Measurements from ENCODE around the gene FBXO33.

FBXO33 gene

GRCh38 chr14:39435241-39435640, 3.0 kb upstream of the FBXO33 start:
- Mint-ChIP-seq H3K27me3 (no peaks in the 10 kb centered on the region), H3K4me3 (no peak overlapping the region), H3K4me1 (peaks cover 16% of the 10 kb centered on the region), H3K27ac (no peak overlapping the region), H3K9me3 (no peaks in the 10 kb centered on the region)
- DNase-seq (no peak), ATAC-seq (no peak)

GRCh38 chr14:39434401-39434800, 2.2 kb upstream of the FBXO33 start:
- Mint-ChIP-seq H3K27me3 (no peaks in the 10 kb centered on the region), H3K4me1 (peaks cover 25% of the 10 kb centered on the region), H3K4me3 (no peak overlapping the region), H3K9me3 (no peaks in the 10 kb centered on the region), H3K27ac (no peak overlapping the region)
- ATAC-seq (no peak), DNase-seq (no peak)

- no peaks in the 10 kb centered on the region for H3K9me3 Mint-ChIP-seq
- DNase-seq, result no peak
- H3K27ac Mint-ChIP-seq, result peak overlapping the region; percentile 62 to 81
- peak overlapping the region; percentile 86 to 100 for H3K4me3 Mint-ChIP-seq
- no peaks in the 10 kb centered on the region for H3K27me3 Mint-ChIP-seq
- peaks cover 30% of the 10 kb centered on the region for H3K4me1 Mint-ChIP-seq
- no peak for ATAC-seq
Measured at GRCh38 chr14:39433452-39433813, 1.2 kb upstream of the FBXO33 start.

- peak overlapping the region; percentile 86 to 100 for H3K4me3 Mint-ChIP-seq
- no peaks in the 10 kb centered on the region for H3K27me3 Mint-ChIP-seq
- peaks cover 34% of the 10 kb centered on the region for H3K4me1 Mint-ChIP-seq
Measured at GRCh38 chr14:39432619-39433451, 602 bp upstream of the FBXO33 start.

GRCh38 chr14:39431416-39432178, 636 bp downstream of the FBXO33 start:
- Mint-ChIP-seq H3K4me1 (peaks cover 41% of the 10 kb centered on the region), H3K4me3 (peak overlapping the region; percentile 99 to 100), H3K27ac (peak overlapping the region; percentile 100), H3K9me3 (no peaks in the 10 kb centered on the region), H3K27me3 (no peaks in the 10 kb centered on the region)
- ATAC-seq, result peak; percentile 36
- DNase-seq, result peak in 1 of 2 donors; percentile 67

More at GRCh38 chr14:39432619-39433451, 602 bp upstream of the FBXO33 start:
- Mint-ChIP-seq H3K9me3 (no peaks in the 10 kb centered on the region), H3K27ac (peak overlapping the region; percentile 75 to 81)
- DNase-seq (no peak), ATAC-seq (peak; percentile 84)

- Mint-ChIP-seq H3K9me3 (no peaks in the 10 kb centered on the region), H3K4me3 (peak overlapping the region; percentile 99 to 100), H3K4me1 (peaks cover 47% of the 10 kb centered on the region), H3K27me3 (no peaks in the 10 kb centered on the region), H3K27ac (peak overlapping the region; percentile 95 to 98)
- ATAC-seq, result peak; percentile 26
- peak in 1 of 2 donors; percentile 18 for DNase-seq
Measured at GRCh38 chr14:39430762-39431415, 1.3 kb downstream of the FBXO33 start.

GRCh38 chr14:39428118-39428517, 4.1 kb downstream of the FBXO33 start:
- no peaks in the 10 kb centered on the region for H3K9me3 Mint-ChIP-seq
- H3K27me3 Mint-ChIP-seq, result no peaks in the 10 kb centered on the region
- DNase-seq (no peak), ATAC-seq (no peak)
- H3K27ac Mint-ChIP-seq, result no peak overlapping the region
- peak overlapping the region; percentile 7 to 50 for H3K4me3 Mint-ChIP-seq
- H3K4me1 Mint-ChIP-seq, result peaks cover 56% of the 10 kb centered on the region

- Mint-ChIP-seq H3K27me3 (no peaks in the 10 kb centered on the region), H3K4me3 (peak overlapping the region; percentile 27 to 71), H3K9me3 (no peaks in the 10 kb centered on the region), H3K27ac (no peak overlapping the region), H3K4me1 (peaks cover 65% of the 10 kb centered on the region)
- DNase-seq (no peak), ATAC-seq (no peak)
Measured at GRCh38 chr14:39426605-39427004, 5.6 kb downstream of the FBXO33 start.

- Mint-ChIP-seq H3K27ac (no peak overlapping the region), H3K9me3 (no peaks in the 10 kb centered on the region), H3K4me3 (no peak overlapping the region), H3K27me3 (no peaks in the 10 kb centered on the region), H3K4me1 (peaks cover 71% of the 10 kb centered on the region)
- ATAC-seq (no peak), DNase-seq (no peak)
Measured at GRCh38 chr14:39425947-39426346, 6.3 kb downstream of the FBXO33 start.

- H3K9me3 Mint-ChIP-seq, result no peaks in the 10 kb centered on the region
- no peaks in the 10 kb centered on the region for H3K27me3 Mint-ChIP-seq
- ATAC-seq, result no peak
- H3K27ac Mint-ChIP-seq, result no peak overlapping the region
- peaks cover 56% of the 10 kb centered on the region for H3K4me1 Mint-ChIP-seq
- H3K4me3 Mint-ChIP-seq, result no peak overlapping the region
- no peak for DNase-seq
Measured at GRCh38 chr14:39423793-39424192, 8.4 kb downstream of the FBXO33 start.

GRCh38 chr14:39422243-39422642, 10.0 kb downstream of the FBXO33 start:
- ATAC-seq (no peak), DNase-seq (no peak)
- Mint-ChIP-seq H3K9me3 (peaks cover under 1 to 2% of the 10 kb centered on the region in 2 donors), H3K4me3 (no peak overlapping the region), H3K4me1 (peaks cover 48% of the 10 kb centered on the region), H3K27me3 (no peaks in the 10 kb centered on the region), H3K27ac (no peak overlapping the region)

- Mint-ChIP-seq H3K9me3 (peaks cover 19 to 24% of the 10 kb centered on the region in 2 donors), H3K27me3 (no peaks in the 10 kb centered on the region), H3K27ac (no peak overlapping the region), H3K4me1 (peaks cover 31% of the 10 kb centered on the region), H3K4me3 (no peak overlapping the region)
- DNase-seq, result no peak
- ATAC-seq, result no peak
Measured at GRCh38 chr14:39419272-39419671, 13.0 kb downstream of the FBXO33 start.

GRCh38 chr14:39417014-39417413, 15.2 kb downstream of the FBXO33 start:
- ATAC-seq, result no peak
- H3K27me3 Mint-ChIP-seq, result no peaks in the 10 kb centered on the region
- H3K27ac Mint-ChIP-seq, result no peak overlapping the region
- H3K4me3 Mint-ChIP-seq, result no peak overlapping the region
- DNase-seq, result no peak
- H3K9me3 Mint-ChIP-seq, result peaks cover 37 to 41% of the 10 kb centered on the region in 2 donors
- H3K4me1 Mint-ChIP-seq, result peaks cover 13% of the 10 kb centered on the region

GRCh38 chr14:39416072-39416471, 16.2 kb downstream of the FBXO33 start:
- H3K9me3 Mint-ChIP-seq, result peaks cover 37 to 50% of the 10 kb centered on the region in 2 donors
- no peak overlapping the region for H3K27ac Mint-ChIP-seq

GRCh38 chr14:39406560-39406959, 25.7 kb downstream of the FBXO33 start:
- no peak overlapping the region for H3K4me3 Mint-ChIP-seq
- peaks cover 16% of the 10 kb centered on the region for H3K4me1 Mint-ChIP-seq
- DNase-seq (no peak), ATAC-seq (no peak)
- peaks cover 22 to 34% of the 10 kb centered on the region in 2 donors for H3K9me3 Mint-ChIP-seq
- no peak overlapping the region for H3K27ac Mint-ChIP-seq
- H3K27me3 Mint-ChIP-seq, result no peaks in the 10 kb centered on the region

More at GRCh38 chr14:39416072-39416471, 16.2 kb downstream of the FBXO33 start:
- Mint-ChIP-seq H3K4me3 (no peak overlapping the region), H3K4me1 (peaks cover 5% of the 10 kb centered on the region), H3K27me3 (no peaks in the 10 kb centered on the region)
- DNase-seq (no peak), ATAC-seq (no peak)
